GM12878 (cell line): ENCODE results near the gene ATP2C1. TPM values are rescaled to one million over a fixed set of nuclear protein-coding genes. Genes with fewer than 3 reads are reported as not detected.

ENCODE experiments used
- ATAC-seq: fragments of 200-7000 bp; cut with Tn5 transposase; 3 replicates; pipeline ENCODE4 v1.9.1; 2020; ENCODE audit warnings: mild to moderate bottlenecking, moderate library complexity
- BruUV-seq: library from RNA; stranded (reverse); fragments of 400-500 nt; replicated peaks from 2 replicates; lab custom pipeline; 2021; lab: Mats Ljungman, UMichigan
- CTCF ChIA-PET: fragments of 300-600 bp; sonication (Branson Sonifier 250); formaldehyde crosslinking; extraction: SDS; loops from one replicate; lab custom pipeline; 2021; ENCODE audit warnings: inconsistent platforms; lab: Yijun Ruan, JAX
- POLR2A ChIA-PET: fragments of 350-600 bp; formaldehyde crosslinking; extraction: SDS; loops from one replicate; lab custom pipeline; 2021; ENCODE audit warnings: inconsistent platforms; lab: Charles Lee
- RAD21 ChIA-PET: fragments of 300-600 bp; sonication (Branson Sonifier 250); formaldehyde crosslinking; loops from one replicate; lab custom pipeline; 2023; ENCODE audit warnings: antibody characterized with exemption; ENCODE audit not compliant: unreplicated experiment; lab: Charles Lee
- SMC1A ChIA-PET: fragments of 300-600 bp; sonication (Branson Sonifier 250); formaldehyde crosslinking; loops from one replicate; lab custom pipeline; 2023; ENCODE audit not compliant: unreplicated experiment, uncharacterized antibody; lab: Charles Lee
- DNase-seq: peaks from one replicate; pipeline ENCODE4 v3.0.0-alpha.2; 2011; ENCODE audit warnings: low read depth, low spot score
- FAIRE-seq: peaks from 3 replicates; lab custom pipeline; 2011; peaks lifted over from hg19 to GRCh38; lab: Jason Lieb, UNC
- H2AFZ ChIP-seq: 2 replicates; pipeline ENCODE4 v1.6.0; 2011; ENCODE audit warnings: low read depth, low read length, control low read depth; ENCODE audit not compliant: control insufficient read depth
- H3K27ac ChIP-seq: 2 replicates; pipeline ENCODE4 v1.5.1; 2011; ENCODE audit warnings: control low read depth; ENCODE audit not compliant: control insufficient read depth, insufficient read depth
- H3K27me3 ChIP-seq, 2 experiments: replicated peaks in 1 of 2; 2 replicates each; pipeline versions ENCODE4 v1.6.0 to v1.6.1; 2011; ENCODE audit warnings: low read length in 1 of 2; ENCODE audit not compliant: control insufficient read depth in 2 of 2, insufficient read depth in 2 of 2
- H3K36me3 ChIP-seq, 2 experiments: 2 replicates each; pipeline ENCODE4 v1.5.1; 2011; ENCODE audit warnings: low read length in 1 of 2; ENCODE audit not compliant: control insufficient read depth in 2 of 2, insufficient read depth in 2 of 2
- H3K4me1 ChIP-seq: 2 replicates; pipeline ENCODE4 v1.6.1; 2011; ENCODE audit warnings: mild to moderate bottlenecking, low read length, moderate library complexity, mixed read lengths; ENCODE audit not compliant: control insufficient read depth, insufficient read depth
- H3K4me2 ChIP-seq: 2 replicates; pipeline ENCODE4 v1.6.0; 2011; ENCODE audit warnings: control low read depth; ENCODE audit not compliant: control insufficient read depth, insufficient read depth
- H3K4me3 ChIP-seq: fragments of 200-600 bp; sonication (generic); 2 replicates; pipeline ENCODE4 v1.5.1; 2016
- H3K79me2 ChIP-seq: 2 replicates; pipeline ENCODE4 v1.6.0; 2011; ENCODE audit warnings: low read length; ENCODE audit not compliant: control insufficient read depth, insufficient read depth
- H3K9ac ChIP-seq: 2 replicates; pipeline ENCODE4 v1.8.0; 2011; ENCODE audit warnings: low read length, control low read depth, mixed read lengths; ENCODE audit not compliant: control insufficient read depth, insufficient read depth
- H3K9me3 ChIP-seq: replicated peaks from 3 replicates; pipeline ENCODE4 v1.5.1; 2011; ENCODE audit warnings: mild to moderate bottlenecking, low read length; ENCODE audit not compliant: control insufficient read depth, insufficient read depth
- H4K20me1 ChIP-seq: 2 replicates; pipeline ENCODE4 v1.6.0; 2011; ENCODE audit not compliant: control insufficient read depth, insufficient read depth
- IKZF2 ChIP-seq, 2 experiments: fragments of 450-650 bp; IDR thresholded peaks; 2 replicates each; pipeline ENCODE4 v1.6.1; 2017; ENCODE audit warnings: mild to moderate bottlenecking in 2 of 2, moderate library complexity in 2 of 2
- IRF5 ChIP-seq: fragments of 450-650 bp; IDR thresholded peaks from 2 replicates; pipeline ENCODE4 v1.6.1; 2017; ENCODE audit warnings: borderline replicate concordance
- KDM1A ChIP-seq: fragments of 200-600 bp; sonication (generic); IDR thresholded peaks from 2 replicates; pipeline ENCODE4 v1.6.1; 2016; ENCODE audit warnings: borderline replicate concordance
- MXI1 ChIP-seq: fragments of 150-350 bp; IDR thresholded peaks from 2 replicates; pipeline ENCODE4 v1.6.1; 2011; ENCODE audit warnings: low read depth, mild to moderate bottlenecking, inconsistent platforms, low read length, improper control_type of control experiment
- NFYA ChIP-seq: IDR thresholded peaks from 2 replicates; pipeline ENCODE4 v1.6.1; 2011; ENCODE audit warnings: low read depth, mild to moderate bottlenecking, low read length, improper control_type of control experiment, borderline replicate concordance
- NFYB ChIP-seq: IDR thresholded peaks from 2 replicates; pipeline ENCODE4 v1.6.1; 2011; ENCODE audit warnings: low read depth, mild to moderate bottlenecking, low read length, improper control_type of control experiment, moderate library complexity; ENCODE audit not compliant: insufficient read depth
- RELB ChIP-seq: fragments of 450-650 bp; IDR thresholded peaks from 2 replicates; pipeline ENCODE4 v1.6.1; 2017; ENCODE audit warnings: low read depth, mild to moderate bottlenecking, moderate library complexity
- SIX5 ChIP-seq: IDR thresholded peaks from 2 replicates; pipeline ENCODE4 v1.6.1; 2011; ENCODE audit warnings: mild to moderate bottlenecking, low read depth, low read length, moderate library complexity; ENCODE audit not compliant: severe bottlenecking
- SPI1 ChIP-seq: IDR thresholded peaks from 2 replicates; pipeline ENCODE4 v1.6.1; 2011; ENCODE audit warnings: low read depth, mild to moderate bottlenecking, low read length, moderate library complexity, borderline replicate concordance; ENCODE audit not compliant: insufficient read depth
- in situ Hi-C: fragments of 300-500 bp; cut with MboI; formaldehyde crosslinking; loops from 9 replicates; pipeline ENCODE4 v1.14.3; 2018; ENCODE audit warnings: mixed read lengths
- intact Hi-C: fragments of 100-400 bp; cut with micrococcal nuclease; formaldehyde crosslinking; loops from one replicate; pipeline ENCODE4 v1.14.2; 2022; ENCODE audit not compliant: unreplicated experiment
- polyA plus RNA-seq, 11 experiments: library from polyadenylated mRNA; depleted of rRNA in 4 of 11; unstranded in 6 of 11; stranded (reverse) in 5 of 11; fragments of >200 nt; fragmentation: Nextera tagmentation in 4 of 11; fragmentation: Illumina TruSeq in 1 of 11; extraction: Ambion mirVana in 4 of 11; extraction: Trizol in 1 of 11; gene quantifications; 1 replicate in 1 of 11; 2 replicates in 10 of 11; pipeline versions ENCODE4 v1.2.1 to v1.2.3, GENCODE V29; 2011 to 2016; ENCODE audit warnings: inconsistent platforms in 2 of 11, missing spikeins in 2 of 11, low read depth in 1 of 11
- total RNA-seq, 4 experiments: library from RNA; depleted of rRNA in 3 of 4; stranded (reverse); fragments of >200 nt in 3 of 4; fragmentation: Illumina TruSeq in 1 of 4; extraction: Trizol in 1 of 4; gene quantifications; 2 replicates each; pipeline versions ENCODE4 v1.2.1 to v1.2.3, GENCODE V29; 2013 to 2021
- TF ChIP-seq, protein P1 (sequence below): IDR thresholded peaks from 2 replicates; pipeline ENCODE4 v1.6.1; 2011; ENCODE audit warnings: low read depth, mild to moderate bottlenecking, low read length, moderate library complexity, borderline replicate concordance; ENCODE audit errors: extremely low read depth

Gene ATP2C1
- total and polyA plus RNA-seq, 10 of the 15 experiments (the other 5 are each of a cell fraction or from before 2014, with no cell fraction given): 20.6 to 116 (median 55.1) TPM

DNA sequence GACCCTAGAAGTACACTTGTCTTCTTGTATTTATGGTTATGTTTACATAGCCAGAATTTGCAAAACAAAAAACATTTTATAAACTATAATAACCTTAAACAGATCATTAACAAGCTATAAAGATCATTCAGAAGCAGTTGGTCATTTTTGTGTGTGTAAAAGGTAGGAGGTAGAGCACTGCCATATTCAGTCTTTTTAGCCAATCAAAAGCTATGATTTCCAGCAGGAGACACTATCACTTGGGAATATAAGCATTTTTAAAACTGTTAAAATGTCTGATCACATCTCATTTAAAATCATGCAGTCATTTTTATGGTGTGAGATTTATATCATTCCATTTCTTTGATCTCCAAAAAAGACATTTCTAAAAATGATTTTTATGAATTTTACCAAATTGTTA is 42.6 kb upstream of the ATP2C1 start:
- ChIA-PET POLR2A (interaction anchor here (4.5 kb wide), 1 partner anchor 44 kb away, joined by 47 read pairs; the partner anchor contains the start of gene ATP2C1), RAD21 (interaction anchor here (1.2 to 7.2 kb wide), 5 partner anchors 9 to 104 kb away, joined by 4 to 81 read pairs (median 29); partner anchors contain the start of genes ATP2C1 and PIK3R4), SMC1A (interaction anchor here (0.6 to 9.7 kb wide), 7 partner anchors 9 to 579 kb away, joined by 3 to 144 read pairs (median 25); partner anchors contain the start of gene ATP2C1), CTCF (interaction anchor here (0.9 to 4.9 kb wide), 4 partner anchors 9 to 92 kb away, joined by 4 to 54 read pairs (median 26); partner anchors contain the start of gene ATP2C1)
- BruUV-seq: no TSS peak
- Histone ChIP-seq H3K4me1 (peaks cover 14% of the 10 kb centered on the region), H3K4me3 (peak overlapping the region; percentile 73), H3K36me3 (no peaks in the 10 kb centered on the region), H3K9ac (peak overlapping the region; percentile 77), H3K79me2 (peaks cover 57% of the 10 kb centered on the region), H3K27me3 (no peaks in the 10 kb centered on the region), H4K20me1 (no peaks in the 10 kb centered on the region), H3K27ac (peak overlapping the region; percentile 88), H3K4me2 (peak overlapping the region; percentile 95), H2AFZ (no peak overlapping the region; the same call in 1 of the 2 replicates), H3K9me3 (no peaks in the 10 kb centered on the region)
- no peak for DNase-seq
- intact Hi-C loops (loop anchor here (2.0 kb wide), 1 partner anchor 72 kb away; no protein-coding TSS in a partner anchor), in situ Hi-C loops (no loop called here)
- ATAC-seq: no peak
- FAIRE-seq: no peak
- TF ChIP-seq NFYB: 0 out of 2 replicates have a peak, but pooled peaks have one; percentile 13
- no peak for TF ChIP-seq IRF5
- TF ChIP-seq KDM1A: no peak
- 0 out of 2 replicates have a peak, but pooled peaks have one; percentile 10 for TF ChIP-seq MXI1
- no peak for TF ChIP-seq RELB
- TF ChIP-seq NFYA: no peak
- TF ChIP-seq SIX5: no peak
- TF ChIP-seq, protein P1, sequence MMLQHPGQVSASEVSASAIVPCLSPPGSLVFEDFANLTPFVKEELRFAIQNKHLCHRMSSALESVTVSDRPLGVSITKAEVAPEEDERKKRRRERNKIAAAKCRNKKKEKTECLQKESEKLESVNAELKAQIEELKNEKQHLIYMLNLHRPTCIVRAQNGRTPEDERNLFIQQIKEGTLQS: no peak
- TF ChIP-seq SPI1: no peak
- no peak for TF ChIP-seq IKZF2 (IDR thresholded peaks at IDR 0.05)
